Osteoblast (primary cell): ENCODE results near the gene BCL11B. TPM values are rescaled to one million over a fixed set of nuclear protein-coding genes. Genes with fewer than 3 reads are reported as not detected.

ENCODE experiments used
- DNase-seq: peaks from one replicate; pipeline ENCODE4 v3.0.0; 2011; ENCODE audit warnings: low spot score, mixed read lengths; ENCODE audit not compliant: insufficient read length; ENCODE audit errors: missing footprints
- H2AFZ ChIP-seq: 2 replicates; pipeline ENCODE4 v1.6.0; 2011; ENCODE audit warnings: mild to moderate bottlenecking, low read length
- H3K27ac ChIP-seq: 2 replicates; pipeline ENCODE4 v1.5.1; 2011; ENCODE audit warnings: mild to moderate bottlenecking, low read depth, low read length, moderate library complexity
- H3K27me3 ChIP-seq: 2 replicates; pipeline ENCODE4 v1.6.0; 2012; ENCODE audit warnings: mild to moderate bottlenecking, control low read depth, inconsistent platforms, low read length, moderate library complexity; ENCODE audit not compliant: insufficient read depth
- H3K36me3 ChIP-seq: 2 replicates; pipeline ENCODE4 v1.5.1; 2011; ENCODE audit warnings: mild to moderate bottlenecking, low read length, control low read depth, moderate library complexity; ENCODE audit not compliant: insufficient read depth
- H3K4me1 ChIP-seq: 2 replicates; pipeline ENCODE4 v1.5.1; 2011; ENCODE audit warnings: mild to moderate bottlenecking, low read length, control low read depth, moderate library complexity; ENCODE audit not compliant: insufficient read depth
- H3K4me2 ChIP-seq: 2 replicates; pipeline ENCODE4 v1.6.0; 2011; ENCODE audit warnings: mild to moderate bottlenecking, low read length; ENCODE audit not compliant: insufficient read depth
- H3K4me3 ChIP-seq: fragments of 200-600 bp; sonication (generic); 3 replicates; pipeline ENCODE4 v1.5.1; 2012; ENCODE audit warnings: mild to moderate bottlenecking, low read length, inconsistent platforms; ENCODE audit not compliant: insufficient read depth
- H3K79me2 ChIP-seq: 2 replicates; pipeline ENCODE4 v1.6.0; 2012; ENCODE audit warnings: mild to moderate bottlenecking, low read length, control low read depth, inconsistent platforms; ENCODE audit not compliant: insufficient read depth
- H3K9me3 ChIP-seq: 2 replicates; pipeline ENCODE4 v1.5.1; 2011; ENCODE audit warnings: low read depth, low read length, control low read depth
- H4K20me1 ChIP-seq: 2 replicates; pipeline ENCODE4 v1.6.0; 2012; ENCODE audit warnings: mild to moderate bottlenecking, low read length, control low read depth; ENCODE audit not compliant: insufficient read depth
- CTCF ChIP-seq: IDR thresholded peaks from 2 replicates; pipeline ENCODE4 v1.5.1; 2011; ENCODE audit warnings: mild to moderate bottlenecking, low read depth, low read length, moderate library complexity; ENCODE audit errors: extremely low read depth
- total RNA-seq: library from RNA; depleted of rRNA; stranded (reverse); fragments of >200 nt; gene quantifications from 2 replicates; pipeline ENCODE4 v1.2.3, GENCODE V29; 2012

The BCL11B gene
- total RNA-seq, 1 donor = 0.36 TPM

- H3K4me2 ChIP-seq = no peak overlapping the region
- peak; percentile 52 for DNase-seq
- H3K36me3 ChIP-seq = no peaks in the 10 kb centered on the region
- no peaks in the 10 kb centered on the region for H3K9me3 ChIP-seq
- H3K27me3 ChIP-seq = no peaks in the 10 kb centered on the region
- TF ChIP-seq CTCF = no peak
- H3K4me3 ChIP-seq = no peak overlapping the region
- H4K20me1 ChIP-seq = no peaks in the 10 kb centered on the region
- no peak overlapping the region for H3K27ac ChIP-seq
- H2AFZ ChIP-seq = no peak overlapping the region
- no peaks in the 10 kb centered on the region for H3K79me2 ChIP-seq
- H3K4me1 ChIP-seq = no peaks in the 10 kb centered on the region
Observed at GRCh38 chr14:99138999-99139865, 132.8 kb downstream of the BCL11B start.

- Histone ChIP-seq H3K27ac (no peak overlapping the region), H4K20me1 (no peaks in the 10 kb centered on the region), H3K36me3 (no peaks in the 10 kb centered on the region), H2AFZ (no peak overlapping the region), H3K27me3 (no peaks in the 10 kb centered on the region), H3K9me3 (no peaks in the 10 kb centered on the region), H3K79me2 (no peaks in the 10 kb centered on the region), H3K4me3 (no peak overlapping the region), H3K4me2 (no peak overlapping the region), H3K4me1 (no peaks in the 10 kb centered on the region)
- peak; percentile 63 for DNase-seq
- TF ChIP-seq CTCF = no peak
Observed at GRCh38 chr14:99137913-99138571, 134.0 kb downstream of the BCL11B start.

GRCh38 chr14:99137001-99137700 is 134.8 kb downstream of the BCL11B start:
- TF ChIP-seq CTCF = no peak
- Histone ChIP-seq H3K4me2 (no peak overlapping the region), H2AFZ (no peak overlapping the region), H3K79me2 (no peaks in the 10 kb centered on the region), H3K9me3 (no peaks in the 10 kb centered on the region), H3K4me3 (no peak overlapping the region), H3K27me3 (no peaks in the 10 kb centered on the region), H3K4me1 (no peaks in the 10 kb centered on the region), H4K20me1 (no peaks in the 10 kb centered on the region), H3K36me3 (no peaks in the 10 kb centered on the region), H3K27ac (no peak overlapping the region)
- peak; percentile 22 for DNase-seq

GRCh38 chr14:99136401-99136800 is 135.6 kb downstream of the BCL11B start:
- no peaks in the 10 kb centered on the region for H4K20me1 ChIP-seq
- no peaks in the 10 kb centered on the region for H3K9me3 ChIP-seq
- no peak for DNase-seq
- no peaks in the 10 kb centered on the region for H3K27me3 ChIP-seq
- no peaks in the 10 kb centered on the region for H3K4me1 ChIP-seq
- H2AFZ ChIP-seq = no peak overlapping the region
- TF ChIP-seq CTCF = no peak
- H3K27ac ChIP-seq = no peak overlapping the region
- H3K36me3 ChIP-seq = no peaks in the 10 kb centered on the region
- H3K4me2 ChIP-seq = no peak overlapping the region
- no peak overlapping the region for H3K4me3 ChIP-seq
- no peaks in the 10 kb centered on the region for H3K79me2 ChIP-seq
